ENCODE measurements around the gene ATP4A. TPM values are rescaled to one million over a fixed set of nuclear protein-coding genes. Genes with fewer than 3 reads are reported as not detected.

Gene ATP4A
- polyA plus RNA-seq, 4 donors = 0.36 TPM; not detected in 3

GRCh38 chr19:35529241-35530218 lies 33.9 kb downstream of the ATP4A start:
- Histone ChIP-seq H3K27me3 (ENCODE audit: control insufficient read depth in 3 of 3, insufficient read depth in 3 of 3, low read length in 3 of 3) (peaks cover 0 to 42% (median 22%) of the 10 kb centered on the region in 3 donors), H3K9me3 (ENCODE audit: control insufficient read depth in 2 of 2, insufficient read depth in 1 of 2, low read depth in 1 of 2, low read length in 1 of 2) (no peaks in the 10 kb centered on the region), H3K36me3 (ENCODE audit: control insufficient read depth in 3 of 3, insufficient read depth in 2 of 3, low read depth in 1 of 3, low read length in 3 of 3) (no peaks in the 10 kb centered on the region), H3K4me3 (ENCODE audit: low read depth in 1 of 3, low read length in 3 of 3) (no peak overlapping the region), H3K27ac (ENCODE audit: low read depth in 1 of 3, low read length in 2 of 3) (no peak overlapping the region), H3K4me1 (ENCODE audit: control insufficient read depth in 3 of 3, insufficient read depth in 2 of 3, low read depth in 1 of 3, low read length in 2 of 3) (no peaks in the 10 kb centered on the region)
- no peak for FAIRE-seq
- DNase-seq = no peak
- WGBS, 3 donors = 50 to 57% (median 57%) methylated on average over 19 of the region's 19 CpGs

GRCh38 chr19:35528218-35529038 lies 35.0 kb downstream of the ATP4A start, which contains the start of gene SBSN:
SBSN (minus strand) TSS chr19:35528311; CDS start chr19:35528281, 30 bp downstream.
- Histone ChIP-seq H3K4me3 (ENCODE audit: low read depth in 1 of 3, low read length in 3 of 3) (no peak within 1 kb of the TSS), H3K4me1 (ENCODE audit: control insufficient read depth in 3 of 3, insufficient read depth in 2 of 3, low read depth in 1 of 3, low read length in 2 of 3) (no peaks in the 10 kb centered on the region), H3K36me3 (ENCODE audit: control insufficient read depth in 3 of 3, insufficient read depth in 2 of 3, low read depth in 1 of 3, low read length in 3 of 3) (no peaks in the 10 kb centered on the region), H3K27me3 (ENCODE audit: control insufficient read depth in 3 of 3, insufficient read depth in 3 of 3, low read length in 3 of 3) (peaks cover 0 to 35% (median 13%) of the 10 kb centered on the region in 3 donors), H3K27ac (ENCODE audit: low read depth in 1 of 3, low read length in 2 of 3) (no peak within 1 kb of the TSS), H3K9me3 (ENCODE audit: control insufficient read depth in 2 of 2, insufficient read depth in 1 of 2, low read depth in 1 of 2, low read length in 1 of 2) (no peaks in the 10 kb centered on the region)
- WGBS, 3 donors = 70 to 77% (median 71%) methylated on average over 11 of the region's 11 CpGs
- FAIRE-seq (no peak), DNase-seq (no peak)

GRCh38 chr19:35525873-35526272 lies 37.6 kb downstream of the ATP4A start:
- Histone ChIP-seq H3K27ac (ENCODE audit: low read depth in 1 of 3, low read length in 2 of 3) (no peak overlapping the region), H3K4me1 (ENCODE audit: control insufficient read depth in 3 of 3, insufficient read depth in 2 of 3, low read depth in 1 of 3, low read length in 2 of 3) (no peaks in the 10 kb centered on the region), H3K9me3 (ENCODE audit: control insufficient read depth in 2 of 2, insufficient read depth in 1 of 2, low read depth in 1 of 2, low read length in 1 of 2) (no peaks in the 10 kb centered on the region), H3K27me3 (ENCODE audit: control insufficient read depth in 3 of 3, insufficient read depth in 3 of 3, low read length in 3 of 3) (peaks cover 0 to 20% (median 5%) of the 10 kb centered on the region in 3 donors), H3K4me3 (ENCODE audit: low read depth in 1 of 3, low read length in 3 of 3) (no peak overlapping the region), H3K36me3 (ENCODE audit: control insufficient read depth in 3 of 3, insufficient read depth in 2 of 3, low read depth in 1 of 3, low read length in 3 of 3) (no peaks in the 10 kb centered on the region)
- WGBS, 3 donors = 46 to 73% (median 55%) methylated on average over 4 of the region's 4 CpGs
- DNase-seq (no peak), FAIRE-seq (no peak)

- Histone ChIP-seq H3K27me3 (ENCODE audit: control insufficient read depth in 3 of 3, insufficient read depth in 3 of 3, low read length in 3 of 3) (peaks cover 0 to 13% (median 5%) of the 10 kb centered on the region in 3 donors), H3K27ac (ENCODE audit: low read depth in 1 of 3, low read length in 2 of 3) (no peak overlapping the region), H3K4me3 (ENCODE audit: low read depth in 1 of 3, low read length in 3 of 3) (no peak overlapping the region), H3K36me3 (ENCODE audit: control insufficient read depth in 3 of 3, insufficient read depth in 2 of 3, low read depth in 1 of 3, low read length in 3 of 3) (no peaks in the 10 kb centered on the region), H3K9me3 (ENCODE audit: control insufficient read depth in 2 of 2, insufficient read depth in 1 of 2, low read depth in 1 of 2, low read length in 1 of 2) (no peaks in the 10 kb centered on the region), H3K4me1 (ENCODE audit: control insufficient read depth in 3 of 3, insufficient read depth in 2 of 3, low read depth in 1 of 3, low read length in 2 of 3) (no peaks in the 10 kb centered on the region)
- FAIRE-seq (no peak), DNase-seq (no peak)
- WGBS, 3 donors = 36 to 60% (median 38%) methylated on average over 11 of the region's 11 CpGs
Observed at GRCh38 chr19:35524181-35524837, 39.1 kb downstream of the ATP4A start.

- DNase-seq = peak in 1 of 2 donors; percentile 28
- H3K4me1 ChIP-seq (ENCODE audit: control insufficient read depth in 3 of 3, insufficient read depth in 2 of 3, low read depth in 1 of 3, low read length in 2 of 3) = no peaks in the 10 kb centered on the region
- WGBS, 3 donors = 29 to 63% (median 45%) methylated on average over 12 of the region's 12 CpGs
Observed at GRCh38 chr19:35522745-35523327, 40.6 kb downstream of the ATP4A start.

GRCh38 chr19:35521124-35521743 lies 42.2 kb downstream of the ATP4A start:
- no peaks in the 10 kb centered on the region for H3K9me3 ChIP-seq (ENCODE audit: control insufficient read depth in 2 of 2, insufficient read depth in 1 of 2, low read depth in 1 of 2, low read length in 1 of 2)
- H3K36me3 ChIP-seq (ENCODE audit: control insufficient read depth in 3 of 3, insufficient read depth in 2 of 3, low read depth in 1 of 3, low read length in 3 of 3) = no peaks in the 10 kb centered on the region
- FAIRE-seq = no peak
- no peak overlapping the region for H3K4me3 ChIP-seq (ENCODE audit: low read depth in 1 of 3, low read length in 3 of 3)
- DNase-seq = no peak
- no peaks in the 10 kb centered on the region for H3K4me1 ChIP-seq (ENCODE audit: control insufficient read depth in 3 of 3, insufficient read depth in 2 of 3, low read depth in 1 of 3, low read length in 2 of 3)
- 69 to 82% (median 82%) methylated on average over 16 of the region's 16 CpGs for WGBS, 3 donors
- no peak overlapping the region for H3K27ac ChIP-seq (ENCODE audit: low read depth in 1 of 3, low read length in 2 of 3)
- peaks cover 0 to 10% (median 2%) of the 10 kb centered on the region in 3 donors for H3K27me3 ChIP-seq (ENCODE audit: control insufficient read depth in 3 of 3, insufficient read depth in 3 of 3, low read length in 3 of 3)

More at GRCh38 chr19:35522745-35523327, 40.6 kb downstream of the ATP4A start:
- H3K36me3 ChIP-seq (ENCODE audit: control insufficient read depth in 3 of 3, insufficient read depth in 2 of 3, low read depth in 1 of 3, low read length in 3 of 3) = no peaks in the 10 kb centered on the region
- H3K9me3 ChIP-seq (ENCODE audit: control insufficient read depth in 2 of 2, insufficient read depth in 1 of 2, low read depth in 1 of 2, low read length in 1 of 2) = no peaks in the 10 kb centered on the region
- no peak overlapping the region for H3K27ac ChIP-seq (ENCODE audit: low read depth in 1 of 3, low read length in 2 of 3)
- no peak for FAIRE-seq
- H3K4me3 ChIP-seq (ENCODE audit: low read depth in 1 of 3, low read length in 3 of 3) = no peak overlapping the region
- H3K27me3 ChIP-seq (ENCODE audit: control insufficient read depth in 3 of 3, insufficient read depth in 3 of 3, low read length in 3 of 3) = peaks cover 0 to 10% (median 2%) of the 10 kb centered on the region in 3 donors

GRCh38 chr19:35519291-35519690 lies 44.2 kb downstream of the ATP4A start:
- Histone ChIP-seq H3K4me3 (ENCODE audit: low read depth in 1 of 3, low read length in 3 of 3) (no peak overlapping the region), H3K36me3 (ENCODE audit: control insufficient read depth in 3 of 3, insufficient read depth in 2 of 3, low read depth in 1 of 3, low read length in 3 of 3) (no peaks in the 10 kb centered on the region), H3K27ac (ENCODE audit: low read depth in 1 of 3, low read length in 2 of 3) (no peak overlapping the region), H3K27me3 (ENCODE audit: control insufficient read depth in 3 of 3, insufficient read depth in 3 of 3, low read length in 3 of 3) (peaks cover 0 to 6% (median 4%) of the 10 kb centered on the region in 3 donors), H3K9me3 (ENCODE audit: control insufficient read depth in 2 of 2, insufficient read depth in 1 of 2, low read depth in 1 of 2, low read length in 1 of 2) (no peaks in the 10 kb centered on the region), H3K4me1 (ENCODE audit: control insufficient read depth in 3 of 3, insufficient read depth in 2 of 3, low read depth in 1 of 3, low read length in 2 of 3) (no peaks in the 10 kb centered on the region)
- no peak for FAIRE-seq
- WGBS, 3 donors = 52 to 54% (median 54%) methylated on average over 7 of the region's 7 CpGs
- no peak for DNase-seq

Data from small intestine (tissue), 7 donors.